Measurements from ENCODE around the gene ZNG1B. TPM values are rescaled to one million over a fixed set of nuclear protein-coding genes. Genes with fewer than 3 reads are reported as not detected.
"Not testable (repeated sequence)": the region's sequence is repeated elsewhere in the genome, so short reads cannot be mapped to it uniquely, and the experiment has no call there.

The ZNG1B gene
- total and polyA plus RNA-seq, 2 experiments from 2014 or later: 47.1 to 123 TPM

DNA sequence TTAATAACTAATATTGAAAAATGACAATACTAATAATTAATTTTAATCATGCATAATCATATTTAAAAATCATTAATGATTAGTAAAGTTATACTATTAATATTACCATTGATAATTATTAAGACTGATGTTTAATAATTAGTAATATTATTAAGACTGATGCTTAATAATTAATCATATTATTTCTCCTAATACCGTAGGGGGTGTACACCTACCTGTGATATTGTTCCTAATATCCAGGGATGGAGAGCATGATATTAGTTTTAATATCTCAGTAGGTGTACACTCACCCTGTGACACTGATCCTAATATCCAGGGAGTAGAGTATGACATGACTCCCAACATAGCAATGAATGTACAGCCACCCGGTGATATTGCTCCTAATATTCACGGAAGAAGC lies 73.4 kb downstream of the ZNG1B start:
- not testable (repeated sequence) for H3K79me2 ChIP-seq (replicated peaks; ENCODE audit: insufficient read depth)

GRCh38 chr2:113511859-113512258 lies 74.4 kb downstream of the ZNG1B start:
- not testable (repeated sequence) for H3K4me1 ChIP-seq (ENCODE audit: insufficient read depth); H4K20me1 ChIP-seq (replicated peaks; ENCODE audit: insufficient read depth); H3K79me2 ChIP-seq (replicated peaks; ENCODE audit: insufficient read depth); H3K36me3 Mint-ChIP-seq (ENCODE audit: low read depth); H3K36me3 ChIP-seq (ENCODE audit: insufficient read depth); H3K9me2 ChIP-seq (ENCODE audit: insufficient read depth); H2AFZ ChIP-seq; H3K4me3 ChIP-seq; DNase-seq (ENCODE audit: low spot score); H3K4me3 Mint-ChIP-seq; H3K4me1 Mint-ChIP-seq; H3K27ac Mint-ChIP-seq; H3K4me2 ChIP-seq; H3K9me3 Mint-ChIP-seq; ATAC-seq; H3K27ac ChIP-seq (ENCODE audit: low read depth); H3F3A ChIP-seq (replicated peaks; ENCODE audit: low read depth)
- peaks cover 14% of the 10 kb centered on the region for H3K27me3 Mint-ChIP-seq (ENCODE audit: insufficient read depth, low read depth, poor library complexity)
- peaks cover 33% of the 10 kb centered on the region for H3K27me3 ChIP-seq (ENCODE audit: insufficient read depth)

More for the DNA sequence above, 73.4 kb downstream of the ZNG1B start:
- H3K4me1 ChIP-seq (ENCODE audit: insufficient read depth); H3K4me1 Mint-ChIP-seq; ATAC-seq; H3K4me3 ChIP-seq; H3K4me2 ChIP-seq; H3K27ac ChIP-seq (ENCODE audit: low read depth); H4K20me1 ChIP-seq (replicated peaks; ENCODE audit: insufficient read depth); H3K4me3 Mint-ChIP-seq; H3K9me3 Mint-ChIP-seq; H3F3A ChIP-seq (replicated peaks; ENCODE audit: low read depth); H3K36me3 ChIP-seq (ENCODE audit: insufficient read depth); DNase-seq (ENCODE audit: low spot score); H2AFZ ChIP-seq; H3K27ac Mint-ChIP-seq; H3K9me2 ChIP-seq (ENCODE audit: insufficient read depth); H3K36me3 Mint-ChIP-seq (ENCODE audit: low read depth): not testable (repeated sequence)
- peaks cover 40% of the 10 kb centered on the region for H3K27me3 ChIP-seq (ENCODE audit: insufficient read depth)
- peaks cover 14% of the 10 kb centered on the region for H3K27me3 Mint-ChIP-seq (ENCODE audit: insufficient read depth, low read depth, poor library complexity)

- H3K9me3 Mint-ChIP-seq; H2AFZ ChIP-seq; H3K27ac ChIP-seq (ENCODE audit: low read depth); ATAC-seq; H3F3A ChIP-seq (replicated peaks; ENCODE audit: low read depth); H4K20me1 ChIP-seq (replicated peaks; ENCODE audit: insufficient read depth); H3K4me2 ChIP-seq; H3K27ac Mint-ChIP-seq; H3K9me2 ChIP-seq (ENCODE audit: insufficient read depth); H3K4me1 Mint-ChIP-seq; H3K27me3 Mint-ChIP-seq (ENCODE audit: insufficient read depth, low read depth, poor library complexity); H3K36me3 ChIP-seq (ENCODE audit: insufficient read depth); H3K27me3 ChIP-seq (ENCODE audit: insufficient read depth); H3K36me3 Mint-ChIP-seq (ENCODE audit: low read depth); H3K4me3 Mint-ChIP-seq; H3K4me1 ChIP-seq (ENCODE audit: insufficient read depth); H3K79me2 ChIP-seq (replicated peaks; ENCODE audit: insufficient read depth); DNase-seq (ENCODE audit: low spot score); H3K4me3 ChIP-seq: not testable (repeated sequence)
Measured at GRCh38 chr2:113515457-113515856, 78.0 kb downstream of the ZNG1B start.

GRCh38 chr2:113515995-113516394 lies 78.5 kb downstream of the ZNG1B start:
- not testable (repeated sequence) for H3K4me1 ChIP-seq (ENCODE audit: insufficient read depth); H3K4me1 Mint-ChIP-seq; H2AFZ ChIP-seq; H3K4me3 ChIP-seq; H3K79me2 ChIP-seq (replicated peaks; ENCODE audit: insufficient read depth); H3K27ac Mint-ChIP-seq; H3F3A ChIP-seq (replicated peaks; ENCODE audit: low read depth); H3K9me3 Mint-ChIP-seq; H3K27me3 ChIP-seq (ENCODE audit: insufficient read depth); H3K36me3 Mint-ChIP-seq (ENCODE audit: low read depth); H3K9me2 ChIP-seq (ENCODE audit: insufficient read depth); H3K4me2 ChIP-seq; DNase-seq (ENCODE audit: low spot score); H4K20me1 ChIP-seq (replicated peaks; ENCODE audit: insufficient read depth); H3K27ac ChIP-seq (ENCODE audit: low read depth); ATAC-seq; H3K36me3 ChIP-seq (ENCODE audit: insufficient read depth); H3K4me3 Mint-ChIP-seq; H3K27me3 Mint-ChIP-seq (ENCODE audit: insufficient read depth, low read depth, poor library complexity)

DNA sequence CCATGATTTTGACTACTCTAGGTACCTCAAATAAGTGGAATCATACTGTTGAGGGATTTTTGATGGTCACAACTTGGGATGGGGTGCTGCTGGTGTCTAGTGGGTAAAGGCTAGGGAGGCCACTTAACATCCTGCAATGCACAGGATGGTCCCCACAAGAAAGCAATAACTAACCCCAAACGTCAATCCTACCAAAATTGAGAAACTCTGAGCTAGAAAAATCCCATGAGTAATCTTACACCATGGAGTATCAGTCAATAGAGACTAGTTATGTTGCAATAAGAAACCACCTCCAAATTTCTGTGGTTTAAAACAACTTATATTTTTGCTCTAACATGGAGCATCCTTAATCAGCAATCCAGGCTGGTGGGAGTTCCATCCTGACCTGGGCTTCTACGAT lies 79.5 kb downstream of the ZNG1B start:
- not testable (repeated sequence) for H3K27ac ChIP-seq (ENCODE audit: low read depth); H3K79me2 ChIP-seq (replicated peaks; ENCODE audit: insufficient read depth); H3K9me3 Mint-ChIP-seq; H2AFZ ChIP-seq; H3K36me3 Mint-ChIP-seq (ENCODE audit: low read depth); H3K27me3 Mint-ChIP-seq (ENCODE audit: insufficient read depth, low read depth, poor library complexity); H3K4me1 Mint-ChIP-seq; H3K4me2 ChIP-seq; H3K4me3 ChIP-seq; H3K4me3 Mint-ChIP-seq; DNase-seq (ENCODE audit: low spot score); H3F3A ChIP-seq (replicated peaks; ENCODE audit: low read depth); H3K27me3 ChIP-seq (ENCODE audit: insufficient read depth); H3K36me3 ChIP-seq (ENCODE audit: insufficient read depth); H3K4me1 ChIP-seq (ENCODE audit: insufficient read depth); H3K9me2 ChIP-seq (ENCODE audit: insufficient read depth); ATAC-seq; H4K20me1 ChIP-seq (replicated peaks; ENCODE audit: insufficient read depth); H3K27ac Mint-ChIP-seq

DNA sequence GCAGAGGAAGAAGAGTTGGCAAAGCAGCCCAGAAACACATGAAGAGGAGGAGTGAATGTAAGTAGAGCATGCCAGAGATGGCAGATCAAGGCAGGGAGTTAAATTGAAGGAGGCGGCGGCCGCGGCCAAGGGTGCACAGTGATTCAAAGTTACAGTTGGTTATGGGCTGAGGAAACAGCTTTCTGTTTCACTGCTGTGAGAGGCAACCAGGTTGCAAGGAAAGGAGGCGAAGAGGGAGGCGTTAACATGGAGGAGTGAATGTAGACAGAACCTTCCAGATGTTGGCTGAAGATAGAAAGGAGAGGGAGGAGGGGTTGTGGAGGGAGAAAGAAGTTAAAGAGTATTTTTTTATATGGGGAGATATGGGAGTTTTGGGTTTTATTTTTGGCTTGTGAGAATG lies 83.3 kb downstream of the ZNG1B start:
- H3K79me2 ChIP-seq (replicated peaks; ENCODE audit: insufficient read depth): not testable (repeated sequence)

GRCh38 chr2:113521492-113521891 lies 84.0 kb downstream of the ZNG1B start:
- not testable (repeated sequence) for H3K4me2 ChIP-seq; H3K36me3 Mint-ChIP-seq (ENCODE audit: low read depth); H3K27me3 Mint-ChIP-seq (ENCODE audit: insufficient read depth, low read depth, poor library complexity); H3K4me1 Mint-ChIP-seq; H3K9me2 ChIP-seq (ENCODE audit: insufficient read depth); H3K27ac Mint-ChIP-seq; H3F3A ChIP-seq (replicated peaks; ENCODE audit: low read depth); H3K4me3 ChIP-seq; H4K20me1 ChIP-seq (replicated peaks; ENCODE audit: insufficient read depth); H3K9me3 Mint-ChIP-seq; H3K79me2 ChIP-seq (replicated peaks; ENCODE audit: insufficient read depth); H3K27me3 ChIP-seq (ENCODE audit: insufficient read depth); H3K27ac ChIP-seq (ENCODE audit: low read depth); H3K4me1 ChIP-seq (ENCODE audit: insufficient read depth); H3K36me3 ChIP-seq (ENCODE audit: insufficient read depth); H3K4me3 Mint-ChIP-seq; H2AFZ ChIP-seq; DNase-seq (ENCODE audit: low spot score); ATAC-seq

More for the DNA sequence above, 83.3 kb downstream of the ZNG1B start:
- not testable (repeated sequence) for H3K27ac Mint-ChIP-seq; H3K4me3 ChIP-seq; H3F3A ChIP-seq (replicated peaks; ENCODE audit: low read depth); H3K4me1 Mint-ChIP-seq; H2AFZ ChIP-seq; H3K4me2 ChIP-seq; H3K4me1 ChIP-seq (ENCODE audit: insufficient read depth); H3K9me3 Mint-ChIP-seq; H3K4me3 Mint-ChIP-seq; H3K27me3 ChIP-seq (ENCODE audit: insufficient read depth); ATAC-seq; H3K9me2 ChIP-seq (ENCODE audit: insufficient read depth); DNase-seq (ENCODE audit: low spot score); H3K36me3 Mint-ChIP-seq (ENCODE audit: low read depth); H3K27me3 Mint-ChIP-seq (ENCODE audit: insufficient read depth, low read depth, poor library complexity); H4K20me1 ChIP-seq (replicated peaks; ENCODE audit: insufficient read depth); H3K27ac ChIP-seq (ENCODE audit: low read depth); H3K36me3 ChIP-seq (ENCODE audit: insufficient read depth)
